Ishikawa (cell line): Measurements from ENCODE around the gene MACF1.

Experiments
- CEBPB ChIP-seq: IDR thresholded peaks from 2 replicates; pipeline ENCODE4 v1.6.1; 2012
- CREB1 ChIP-seq: IDR thresholded peaks from 2 replicates; pipeline ENCODE4 v1.6.1; 2012; ENCODE audit warnings: low read depth
- EGR1 ChIP-seq: IDR thresholded peaks from 2 replicates; pipeline ENCODE4 v1.6.1; 2012
- EP300 ChIP-seq: IDR thresholded peaks from 2 replicates; pipeline ENCODE4 v1.6.1; 2012; ENCODE audit warnings: borderline replicate concordance
- FOXM1 ChIP-seq: IDR thresholded peaks from 2 replicates; pipeline ENCODE4 v1.6.1; 2012; ENCODE audit warnings: low read depth, borderline replicate concordance
- NFIC ChIP-seq: IDR thresholded peaks from 2 replicates; pipeline ENCODE4 v1.6.1; 2012
- RAD21 ChIP-seq: IDR thresholded peaks from 2 replicates; pipeline ENCODE4 v1.6.1; 2012; ENCODE audit warnings: low read depth
- TAF1 ChIP-seq: IDR thresholded peaks from 2 replicates; pipeline ENCODE4 v1.6.1; 2012; ENCODE audit warnings: low read depth, mild to moderate bottlenecking
- TCF12 ChIP-seq: IDR thresholded peaks from 2 replicates; pipeline ENCODE4 v1.6.1; 2012; ENCODE audit warnings: low read depth
- TEAD4 ChIP-seq: IDR thresholded peaks from 2 replicates; pipeline ENCODE4 v1.6.1; 2012
- YY1 ChIP-seq: IDR thresholded peaks from 2 replicates; pipeline ENCODE4 v1.6.1; 2012; ENCODE audit warnings: low read depth
- ZBTB7A ChIP-seq: IDR thresholded peaks from 2 replicates; pipeline ENCODE4 v1.6.1; 2012; ENCODE audit warnings: low read depth
- TF ChIP-seq, protein P1 (sequence below): IDR thresholded peaks from 2 replicates; pipeline ENCODE4 v1.6.1; 2012; ENCODE audit warnings: low read depth, mild to moderate bottlenecking
- TF ChIP-seq, protein P2 (sequence below): IDR thresholded peaks from 2 replicates; pipeline ENCODE4 v1.6.1; 2012
- TF ChIP-seq, protein P3 (sequence below): IDR thresholded peaks from 2 replicates; pipeline ENCODE4 v1.6.1; 2012

Gene MACF1

DNA sequence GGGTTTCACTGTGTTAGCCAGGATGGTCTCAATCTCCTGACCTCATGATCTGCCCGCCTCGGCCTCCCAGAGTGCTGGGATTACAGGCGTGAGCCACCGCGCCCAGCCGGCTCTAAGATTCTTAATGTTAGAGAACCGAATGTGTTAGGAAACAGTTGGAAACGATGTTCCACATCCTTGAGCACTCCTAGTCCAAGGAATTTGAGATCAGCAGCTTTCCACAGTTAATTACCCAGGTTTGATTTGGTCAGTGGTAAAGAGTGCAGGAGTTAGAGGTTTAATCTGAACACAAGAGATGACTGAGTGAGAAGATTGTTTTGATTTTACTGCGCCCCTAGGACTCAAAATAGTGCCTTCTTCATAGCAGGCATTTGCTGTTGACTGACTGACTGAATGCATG, 211.1 kb downstream of the MACF1 start:
- no peak for TF ChIP-seq TEAD4
- TF ChIP-seq, protein P1, sequence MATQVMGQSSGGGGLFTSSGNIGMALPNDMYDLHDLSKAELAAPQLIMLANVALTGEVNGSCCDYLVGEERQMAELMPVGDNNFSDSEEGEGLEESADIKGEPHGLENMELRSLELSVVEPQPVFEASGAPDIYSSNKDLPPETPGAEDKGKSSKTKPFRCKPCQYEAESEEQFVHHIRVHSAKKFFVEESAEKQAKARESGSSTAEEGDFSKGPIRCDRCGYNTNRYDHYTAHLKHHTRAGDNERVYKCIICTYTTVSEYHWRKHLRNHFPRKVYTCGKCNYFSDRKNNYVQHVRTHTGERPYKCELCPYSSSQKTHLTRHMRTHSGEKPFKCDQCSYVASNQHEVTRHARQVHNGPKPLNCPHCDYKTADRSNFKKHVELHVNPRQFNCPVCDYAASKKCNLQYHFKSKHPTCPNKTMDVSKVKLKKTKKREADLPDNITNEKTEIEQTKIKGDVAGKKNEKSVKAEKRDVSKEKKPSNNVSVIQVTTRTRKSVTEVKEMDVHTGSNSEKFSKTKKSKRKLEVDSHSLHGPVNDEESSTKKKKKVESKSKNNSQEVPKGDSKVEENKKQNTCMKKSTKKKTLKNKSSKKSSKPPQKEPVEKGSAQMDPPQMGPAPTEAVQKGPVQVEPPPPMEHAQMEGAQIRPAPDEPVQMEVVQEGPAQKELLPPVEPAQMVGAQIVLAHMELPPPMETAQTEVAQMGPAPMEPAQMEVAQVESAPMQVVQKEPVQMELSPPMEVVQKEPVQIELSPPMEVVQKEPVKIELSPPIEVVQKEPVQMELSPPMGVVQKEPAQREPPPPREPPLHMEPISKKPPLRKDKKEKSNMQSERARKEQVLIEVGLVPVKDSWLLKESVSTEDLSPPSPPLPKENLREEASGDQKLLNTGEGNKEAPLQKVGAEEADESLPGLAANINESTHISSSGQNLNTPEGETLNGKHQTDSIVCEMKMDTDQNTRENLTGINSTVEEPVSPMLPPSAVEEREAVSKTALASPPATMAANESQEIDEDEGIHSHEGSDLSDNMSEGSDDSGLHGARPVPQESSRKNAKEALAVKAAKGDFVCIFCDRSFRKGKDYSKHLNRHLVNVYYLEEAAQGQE: no peak
- no peak for TF ChIP-seq YY1
- no peak for TF ChIP-seq CEBPB
- TF ChIP-seq TAF1: no peak
- no peak for TF ChIP-seq FOXM1
- TF ChIP-seq, protein P2, sequence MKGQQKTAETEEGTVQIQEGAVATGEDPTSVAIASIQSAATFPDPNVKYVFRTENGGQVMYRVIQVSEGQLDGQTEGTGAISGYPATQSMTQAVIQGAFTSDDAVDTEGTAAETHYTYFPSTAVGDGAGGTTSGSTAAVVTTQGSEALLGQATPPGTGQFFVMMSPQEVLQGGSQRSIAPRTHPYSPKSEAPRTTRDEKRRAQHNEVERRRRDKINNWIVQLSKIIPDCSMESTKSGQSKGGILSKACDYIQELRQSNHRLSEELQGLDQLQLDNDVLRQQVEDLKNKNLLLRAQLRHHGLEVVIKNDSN: no peak
- TF ChIP-seq EP300: no peak
- TF ChIP-seq, protein P3, sequence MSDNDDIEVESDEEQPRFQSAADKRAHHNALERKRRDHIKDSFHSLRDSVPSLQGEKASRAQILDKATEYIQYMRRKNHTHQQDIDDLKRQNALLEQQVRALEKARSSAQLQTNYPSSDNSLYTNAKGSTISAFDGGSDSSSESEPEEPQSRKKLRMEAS: no peak
- no peak for TF ChIP-seq TCF12
- TF ChIP-seq CREB1: no peak
- TF ChIP-seq NFIC: no peak
- no peak for TF ChIP-seq EGR1
- TF ChIP-seq RAD21: no peak
- TF ChIP-seq ZBTB7A: no peak

DNA sequence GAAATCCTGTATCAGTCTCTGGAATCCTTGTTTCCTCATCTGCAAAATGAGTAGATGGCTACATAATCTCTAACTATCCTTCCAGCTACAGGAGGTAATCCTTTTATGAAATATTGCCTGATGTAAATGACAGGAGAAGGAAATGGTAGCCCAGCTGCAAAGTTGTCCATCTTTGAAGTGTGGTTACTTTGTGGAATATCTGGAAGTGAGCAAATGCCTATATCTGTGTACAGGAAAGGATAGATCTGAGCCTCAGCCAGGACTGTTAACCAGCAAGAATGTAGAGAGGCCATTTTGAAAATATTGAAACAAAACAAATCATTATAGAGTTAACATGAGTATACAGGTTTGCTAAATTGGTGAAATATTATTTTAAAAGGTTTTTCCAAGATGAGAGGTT, 212.1 kb downstream of the MACF1 start:
- TF ChIP-seq ZBTB7A (no peak), NFIC (no peak), TAF1 (no peak), EP300 (no peak), TEAD4 (no peak), RAD21 (no peak), YY1 (no peak), CREB1 (no peak), TCF12 (no peak), CEBPB (no peak), FOXM1 (no peak), EGR1 (no peak)
- TF ChIP-seq, protein P2: no peak
- TF ChIP-seq, protein P1: no peak
- TF ChIP-seq, protein P3: no peak

DNA sequence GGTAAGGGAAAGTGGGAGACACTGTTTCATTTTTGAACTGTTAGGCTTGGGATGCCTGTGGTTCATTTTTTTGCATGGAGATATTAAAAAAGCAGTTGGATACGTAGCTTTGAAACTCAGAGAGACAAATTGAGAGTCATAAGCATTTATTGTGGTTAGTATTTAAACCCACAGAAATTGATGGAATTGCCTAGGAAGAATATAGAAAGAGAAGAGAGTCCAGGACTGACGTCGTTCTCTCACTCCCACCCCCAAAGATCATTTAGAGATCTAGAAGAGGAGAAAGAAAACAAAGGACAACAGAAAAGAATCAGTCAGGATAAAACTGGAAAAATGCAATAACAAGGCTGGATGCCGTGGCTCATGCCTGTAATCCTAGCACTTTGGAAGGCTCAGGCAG, 213.7 kb downstream of the MACF1 start:
- TF ChIP-seq, protein P1: no peak
- no peak for TF ChIP-seq CREB1
- TF ChIP-seq FOXM1: no peak
- TF ChIP-seq NFIC: no peak
- TF ChIP-seq TAF1: no peak
- TF ChIP-seq YY1: no peak
- TF ChIP-seq TCF12: no peak
- no peak for TF ChIP-seq RAD21
- TF ChIP-seq, protein P2: no peak

DNA sequence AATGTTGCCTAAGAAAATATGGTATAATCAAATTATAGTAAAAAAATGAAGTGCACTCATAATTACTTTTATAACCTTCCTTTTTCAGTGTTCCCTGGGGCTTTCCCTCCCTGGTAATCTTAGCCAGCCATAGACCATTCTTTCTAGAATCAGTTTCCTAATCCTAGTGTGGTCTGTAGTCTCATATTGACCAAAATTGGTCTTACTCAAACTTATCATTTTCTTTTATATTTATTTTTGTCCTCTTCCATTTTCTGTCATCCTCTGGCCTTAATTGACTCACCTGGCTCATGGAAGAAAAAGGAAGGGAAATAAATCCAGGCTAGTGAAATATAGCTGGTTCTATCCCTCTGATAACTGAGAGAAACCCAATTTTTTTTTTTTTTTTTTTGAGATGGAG, 216.0 kb downstream of the MACF1 start:
- TF ChIP-seq EGR1 (no peak), CREB1 (no peak), CEBPB (no peak), TAF1 (no peak), YY1 (no peak), NFIC (no peak), FOXM1 (no peak), TCF12 (no peak), TEAD4 (no peak)
- TF ChIP-seq, protein P3: no peak
